GM19043 (cell line): ENCODE data around the gene DENND1A.
A peak's percentile ranks its signal among the peaks of the same experiment; 100 is the strongest.
"Not testable (repeated sequence)": the region's sequence is repeated elsewhere in the genome, so short reads cannot be mapped to it uniquely, and the experiment has no call there.

Experiments used
- ATAC-seq: cut with Tn5 transposase; IDR thresholded peaks from one replicate; pipeline ENCODE4 v1.9.1; 2021; ENCODE audit warnings: low read depth; ENCODE audit not compliant: unreplicated experiment

DENND1A gene

GRCh38 chr9:123447934-123448646 is 481.8 kb downstream of the DENND1A start:
- no peak for ATAC-seq

GRCh38 chr9:123445981-123446610 is 483.8 kb downstream of the DENND1A start:
- no peak for ATAC-seq

GRCh38 chr9:123445116-123445515 is 484.8 kb downstream of the DENND1A start:
- no peak for ATAC-seq

GRCh38 chr9:123441769-123442168 is 488.2 kb downstream of the DENND1A start:
- no peak for ATAC-seq

GRCh38 chr9:123440256-123440655 is 489.7 kb downstream of the DENND1A start:
- no peak for ATAC-seq

- no peak for ATAC-seq
These were observed 491.1 kb downstream of the DENND1A start for GRCh38 chr9:123438821-123439220.

- no peak for ATAC-seq
These were observed 491.6 kb downstream of the DENND1A start for GRCh38 chr9:123438321-123438720.

GRCh38 chr9:123437201-123437600 is 492.7 kb downstream of the DENND1A start:
- ATAC-seq: no peak

GRCh38 chr9:123435471-123435870 is 494.5 kb downstream of the DENND1A start:
- no peak for ATAC-seq

- no peak for ATAC-seq
These were observed 495.2 kb downstream of the DENND1A start for GRCh38 chr9:123434619-123435240.

GRCh38 chr9:123432331-123433236 is 497.3 kb downstream of the DENND1A start:
- no peak for ATAC-seq

GRCh38 chr9:123431581-123431980 is 498.3 kb downstream of the DENND1A start:
- ATAC-seq: no peak

- not testable (repeated sequence) for ATAC-seq
These were observed 501.5 kb downstream of the DENND1A start for GRCh38 chr9:123428450-123428849.

- ATAC-seq: peak; percentile 77
These were observed 503.5 kb downstream of the DENND1A start for GRCh38 chr9:123426406-123426805.

- ATAC-seq: no peak
These were observed 504.0 kb downstream of the DENND1A start for GRCh38 chr9:123425836-123426365.

- no peak for ATAC-seq
These were observed 504.6 kb downstream of the DENND1A start for GRCh38 chr9:123425261-123425821.

GRCh38 chr9:123424552-123425225 is 505.2 kb downstream of the DENND1A start:
- ATAC-seq: no peak

- no peak for ATAC-seq
These were observed 505.8 kb downstream of the DENND1A start for GRCh38 chr9:123424131-123424530.

GRCh38 chr9:123423311-123423640 is 506.6 kb downstream of the DENND1A start:
- no peak for ATAC-seq
